DOHH2 (cell line): ENCODE measurements around the gene REXO4.

Source experiments
- H3F3A ChIP-seq: fragments of 200-600 bp; sonication (generic), shearing (Covaris generic); 2 replicates; pipeline ENCODE4 v1.6.0; 2016; ENCODE audit warnings: antibody characterized with exemption, mild to moderate bottlenecking; ENCODE audit not compliant: control insufficient read depth, insufficient read depth
- H3K27ac ChIP-seq: fragments of 200-600 bp; sonication (generic); 2 replicates; pipeline ENCODE4 v1.5.1; 2014; ENCODE audit warnings: low read depth, mild to moderate bottlenecking, low read length, moderate library complexity
- H3K27me3 ChIP-seq: fragments of 200-600 bp; sonication (generic); 2 replicates; pipeline ENCODE4 v1.6.1; 2014; ENCODE audit warnings: mild to moderate bottlenecking, low read length, mixed read lengths; ENCODE audit not compliant: control insufficient read depth
- H3K36me3 ChIP-seq: fragments of 200-600 bp; sonication (generic); 2 replicates; pipeline ENCODE4 v1.6.1; 2014; ENCODE audit warnings: mild to moderate bottlenecking, low read length, moderate library complexity, mixed read lengths; ENCODE audit not compliant: control insufficient read depth
- H3K4me1 ChIP-seq: fragments of 200-600 bp; sonication (generic); 2 replicates; pipeline ENCODE4 v1.6.1; 2014; ENCODE audit warnings: mild to moderate bottlenecking, low read length, mixed read lengths; ENCODE audit not compliant: control insufficient read depth
- H3K4me2 ChIP-seq: fragments of 200-600 bp; sonication (generic); 2 replicates; pipeline ENCODE4 v1.6.0; 2014; ENCODE audit warnings: mild to moderate bottlenecking, low read length, moderate library complexity
- H3K4me3 ChIP-seq: fragments of 200-600 bp; sonication (generic); 2 replicates; pipeline ENCODE4 v1.5.1; 2014; ENCODE audit warnings: mild to moderate bottlenecking, low read length, mixed read lengths
- H3K79me2 ChIP-seq: fragments of 200-600 bp; sonication (generic); 2 replicates; pipeline ENCODE4 v1.6.1; 2014; ENCODE audit warnings: mild to moderate bottlenecking, low read length, mixed read lengths; ENCODE audit not compliant: control insufficient read depth
- H3K9me2 ChIP-seq: fragments of 200-600 bp; sonication (generic); replicated peaks from 2 replicates; pipeline ENCODE4 v1.6.1; 2014; ENCODE audit warnings: mild to moderate bottlenecking, low read length, mixed read lengths; ENCODE audit not compliant: control insufficient read depth
- H3K9me3 ChIP-seq: fragments of 200-600 bp; sonication (generic); 2 replicates; pipeline ENCODE4 v1.6.1; 2014; ENCODE audit warnings: antibody characterized with exemption, low read length, mixed read lengths; ENCODE audit not compliant: control insufficient read depth, insufficient read depth
- H4K20me1 ChIP-seq: fragments of 200-600 bp; sonication (generic); 2 replicates; pipeline ENCODE4 v1.6.0; 2014; ENCODE audit warnings: low read depth, mild to moderate bottlenecking, antibody characterized with exemption, low read length, moderate library complexity; ENCODE audit not compliant: control insufficient read depth, insufficient read depth
- CTCF ChIP-seq: fragments of 200-600 bp; sonication (generic); IDR thresholded peaks from one replicate; pipeline ENCODE4 v1.5.1; 2014; ENCODE audit warnings: antibody characterized with exemption, mild to moderate bottlenecking, low read depth, low read length; ENCODE audit not compliant: poor library complexity, severe bottlenecking
- EZH2phosphoT487 ChIP-seq: fragments of 200-600 bp; sonication (generic); IDR thresholded peaks from 2 replicates; pipeline ENCODE4 v1.6.1; 2017; ENCODE audit warnings: borderline replicate concordance, mild to moderate bottlenecking, antibody characterized with exemption, low read length, moderate library complexity, mixed read lengths

REXO4 gene

DNA sequence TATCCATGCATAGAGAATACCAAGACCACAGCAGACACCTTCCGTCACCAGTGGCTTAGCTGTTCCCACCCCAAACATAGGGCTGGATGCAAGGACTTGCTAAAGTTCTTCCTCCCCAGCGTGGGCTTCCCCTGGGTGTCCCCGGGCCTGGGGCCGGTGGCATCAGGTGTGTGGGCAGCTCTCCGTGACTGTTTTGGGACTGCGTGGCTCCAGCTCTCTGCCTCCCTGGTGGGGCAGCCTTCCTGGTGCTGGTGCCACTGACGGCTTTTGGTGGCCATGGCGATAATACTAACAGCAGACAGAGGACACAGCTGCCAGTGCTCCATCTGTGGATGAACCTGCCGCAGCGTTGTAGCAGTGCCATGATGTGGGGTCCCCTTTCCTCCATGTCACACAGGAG is 46.8 kb upstream of the REXO4 start:
- Histone ChIP-seq H3K4me3 (no peak overlapping the region), H3K79me2 (no peaks in the 10 kb centered on the region), H3K4me2 (no peak overlapping the region), H3K9me3 (no peaks in the 10 kb centered on the region), H3K27ac (no peak overlapping the region), H3K27me3 (peaks cover 20% of the 10 kb centered on the region), H3K36me3 (no peaks in the 10 kb centered on the region), H3F3A (0 out of 2 replicates have a peak, but pooled peaks cover 5% of the 10 kb centered on the region), H4K20me1 (0 out of 2 replicates have a peak, but pooled peaks cover 5% of the 10 kb centered on the region), H3K9me2 (no peaks in the 10 kb centered on the region), H3K4me1 (peaks cover 16% of the 10 kb centered on the region)
- no peak for TF ChIP-seq CTCF
- TF ChIP-seq EZH2phosphoT487: no peak

DNA sequence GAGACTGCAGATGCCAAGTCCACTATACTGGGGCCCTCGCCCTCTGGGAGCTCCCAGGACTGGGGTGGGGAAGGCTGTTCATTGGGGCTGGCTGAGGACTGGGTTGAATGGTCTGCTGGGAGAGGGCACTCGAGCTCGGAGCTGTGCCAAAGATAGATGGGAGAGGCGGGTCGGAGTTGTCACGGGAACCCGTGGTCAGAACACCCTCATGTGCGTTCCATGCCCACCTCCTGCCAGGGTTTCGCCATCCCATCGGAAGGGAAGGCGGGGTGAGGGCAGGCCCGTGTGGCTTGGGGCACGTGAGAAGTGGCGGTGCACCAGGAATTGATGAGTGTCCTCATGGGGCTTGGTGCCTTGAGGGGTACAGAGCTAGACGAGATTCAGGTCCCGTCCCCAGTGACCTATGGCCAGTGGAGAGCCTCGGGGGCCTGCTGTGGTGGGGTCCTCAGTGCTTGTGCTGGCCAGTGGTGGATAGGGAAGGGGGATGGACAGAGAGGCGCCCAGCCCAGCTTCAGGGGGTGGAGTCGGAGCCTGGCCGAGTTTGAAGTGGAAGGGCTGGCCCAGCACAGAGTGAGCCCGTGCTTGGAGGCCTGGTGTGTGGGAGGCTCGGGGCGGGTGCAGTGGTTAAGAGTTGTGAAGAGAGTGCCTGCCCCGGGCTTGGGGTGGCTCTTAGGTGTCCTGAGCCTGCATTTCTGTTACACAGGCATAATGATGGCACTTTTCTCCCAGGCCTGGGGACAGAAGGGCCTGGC is 46.2 kb upstream of the REXO4 start:
- Histone ChIP-seq H3K4me1 (peaks cover 20% of the 10 kb centered on the region), H3K4me3 (no peak overlapping the region), H3K27me3 (peaks cover 21% of the 10 kb centered on the region), H3K36me3 (no peaks in the 10 kb centered on the region), H3K9me3 (no peaks in the 10 kb centered on the region), H3K4me2 (no peak overlapping the region), H3K9me2 (no peaks in the 10 kb centered on the region), H4K20me1 (0 out of 2 replicates have a peak, but pooled peaks cover 5% of the 10 kb centered on the region), H3K79me2 (no peaks in the 10 kb centered on the region), H3F3A (0 out of 2 replicates have a peak, but pooled peaks cover 5% of the 10 kb centered on the region), H3K27ac (no peak overlapping the region)
- no peak for TF ChIP-seq CTCF
- TF ChIP-seq EZH2phosphoT487: no peak

GRCh38 chr9:133463234-133463863 is 45.5 kb upstream of the REXO4 start:
- Histone ChIP-seq H3K9me2 (no peaks in the 10 kb centered on the region), H3K4me3 (no peak overlapping the region), H3K27ac (no peak overlapping the region), H3K79me2 (no peaks in the 10 kb centered on the region), H3K36me3 (no peaks in the 10 kb centered on the region), H3K4me2 (no peak overlapping the region), H3K27me3 (peaks cover 27% of the 10 kb centered on the region), H3K9me3 (no peaks in the 10 kb centered on the region), H3K4me1 (peaks cover 24% of the 10 kb centered on the region), H3F3A (0 out of 2 replicates have a peak, but pooled peaks cover 5% of the 10 kb centered on the region), H4K20me1 (0 out of 2 replicates have a peak, but pooled peaks cover 5% of the 10 kb centered on the region)
- TF ChIP-seq EZH2phosphoT487 (no peak), CTCF (peak; percentile 61)
